ENCODE data around the gene LY6G6F. TPM values are rescaled to one million over a fixed set of nuclear protein-coding genes. Genes with fewer than 3 reads are reported as not detected.

LY6G6F gene
- total RNA-seq, 4 donors from 2014 or later, result not detected

Small RNAs within 50 kb of the gene (small RNA-seq; reads per million reads assigned to genes)
- 0 reads per million in 3 donors for gene LY6G6D
- gene MIR4646, result 0 to 0.17 (median 0) reads per million in 3 donors
- 0 reads per million in 3 donors for gene RF00019
- 0 reads per million in 3 donors for gene RNU6-850P

Other genes starting within 250 kb of the LY6G6F start
- gene MICB, start 208.7 kb upstream of the LY6G6F start, total RNA-seq, result 1 to 10 TPM in 2 of 4 donors, under 1 TPM in 2; 0.46 to 2.9 (median 1.7) TPM
- gene MCCD1, start 177.9 kb upstream of the LY6G6F start, total RNA-seq, result not detected
- gene DDX39B, start 164.9 kb upstream of the LY6G6F start, total RNA-seq, result 100 to 1,000 TPM; 186 to 257 (median 213) TPM
- gene ATP6V1G2, start 160.3 kb upstream of the LY6G6F start, total RNA-seq, result 1 to 10 TPM; 2.0 to 5.0 (median 2.2) TPM
- 10 to 100 TPM; 24.4 to 42.6 (median 29.6) TPM for gene NFKBIL1, start 159.3 kb upstream of the LY6G6F start, total RNA-seq
- not detected for gene LTA, start 134.6 kb upstream of the LY6G6F start, total RNA-seq
- gene TNF, start 131.3 kb upstream of the LY6G6F start, total RNA-seq, result 1 to 10 TPM in 1 of 4 donors, under 1 TPM in 1, not detected in 2; 0.17 to 1.5 TPM
- 1 to 10 TPM in 1 of 4 donors, under 1 TPM in 1, not detected in 2; 0.57 to 1.5 TPM for gene LTB, start 124.4 kb upstream of the LY6G6F start, total RNA-seq
- 1 to 10 TPM; 1.9 to 9.3 (median 6.8) TPM for gene LST1, start 120.6 kb upstream of the LY6G6F start, total RNA-seq
- not detected for gene NCR3, start 113.9 kb upstream of the LY6G6F start, total RNA-seq
- 10 to 100 TPM in 3 of 4 donors, 1 to 10 TPM in 1; 9.4 to 41.9 (median 14.4) TPM for gene AIF1, start 91.6 kb upstream of the LY6G6F start, total RNA-seq
- 100 to 1,000 TPM in 2 of 4 donors, 10 to 100 TPM in 2; 68.8 to 138 (median 89.2) TPM for gene PRRC2A, start 86.2 kb upstream of the LY6G6F start, total RNA-seq
- gene BAG6, start 54.2 kb upstream of the LY6G6F start, total RNA-seq, result 100 to 1,000 TPM; 173 to 283 (median 217) TPM
- 1 to 10 TPM; 1.5 to 3.3 (median 2.0) TPM for gene APOM, start 51.0 kb upstream of the LY6G6F start, total RNA-seq
- 10 to 100 TPM; 24.5 to 39.6 (median 34.0) TPM for gene C6orf47, start 46.1 kb upstream of the LY6G6F start, total RNA-seq
- gene GPANK1, start 41.9 kb upstream of the LY6G6F start, total RNA-seq, result 10 to 100 TPM; 15.8 to 21.0 (median 19.4) TPM
- 100 to 1,000 TPM; 132 to 188 (median 153) TPM for gene CSNK2B, start 40.8 kb upstream of the LY6G6F start, total RNA-seq
- 1 to 10 TPM; 2.9 to 4.0 (median 3.2) TPM for gene LY6G5B, start 36.9 kb upstream of the LY6G6F start, total RNA-seq
- gene LY6G5C, start 25.8 kb upstream of the LY6G6F start, total RNA-seq, result 1 to 10 TPM in 2 of 4 donors, not detected in 2; 2.0 to 2.9 TPM
- gene ABHD16A, start 3.5 kb upstream of the LY6G6F start, total RNA-seq, result 10 to 100 TPM; 44.9 to 57.9 (median 52.8) TPM
- not detected for gene LY6G6D, start 8.5 kb downstream of the LY6G6F start, total RNA-seq
- gene LY6G6C, start 14.9 kb downstream of the LY6G6F start, total RNA-seq, result not detected
- gene MPIG6B, start 16.5 kb downstream of the LY6G6F start, total RNA-seq, result not detected
- gene DDAH2, start 22.4 kb downstream of the LY6G6F start, total RNA-seq, result 100 to 1,000 TPM in 2 of 4 donors, 10 to 100 TPM in 2; 78.1 to 119 (median 100) TPM
- 100 to 1,000 TPM; 208 to 379 (median 290) TPM for gene CLIC1, start 29.7 kb downstream of the LY6G6F start, total RNA-seq
- 1 to 10 TPM; 4.0 to 6.4 (median 4.5) TPM for gene MSH5, start 33.1 kb downstream of the LY6G6F start, total RNA-seq
- under 1 TPM in 1 of 4 donors, not detected in 3; 0.83 TPM for gene SAPCD1, start 55.8 kb downstream of the LY6G6F start, total RNA-seq
- under 1 TPM in 3 of 4 donors, not detected in 1; 0.40 to 0.50 (median 0.45) TPM for gene VWA7, start 70.5 kb downstream of the LY6G6F start, total RNA-seq
- 10 to 100 TPM; 25.0 to 53.2 (median 34.8) TPM for gene VARS1, start 88.9 kb downstream of the LY6G6F start, total RNA-seq
- gene LSM2, start 100.1 kb downstream of the LY6G6F start, total RNA-seq, result 10 to 100 TPM; 24.2 to 41.5 (median 32.9) TPM
- gene HSPA1L, start 108.4 kb downstream of the LY6G6F start, total RNA-seq, result 1 to 10 TPM; 1.2 to 3.7 (median 2.6) TPM
- 100 to 1,000 TPM; 235 to 451 (median 370) TPM for gene HSPA1A, start 108.7 kb downstream of the LY6G6F start, total RNA-seq
- gene HSPA1B, start 120.9 kb downstream of the LY6G6F start, total RNA-seq, result 100 to 1,000 TPM; 120 to 315 (median 274) TPM
- gene NEU1, start 156.0 kb downstream of the LY6G6F start, total RNA-seq, result 10 to 100 TPM; 24.9 to 39.6 (median 34.9) TPM
- gene SLC44A4, start 172.1 kb downstream of the LY6G6F start, total RNA-seq, result under 1 TPM in 2 of 4 donors, not detected in 2; 0.19 to 0.80 TPM
- gene EHMT2, start 190.8 kb downstream of the LY6G6F start, total RNA-seq, result 10 to 100 TPM; 25.7 to 48.4 (median 38.1) TPM
- gene ZBTB12, start 195.2 kb downstream of the LY6G6F start, total RNA-seq, result 1 to 10 TPM in 3 of 4 donors, under 1 TPM in 1; 0.66 to 2.5 (median 1.6) TPM
- 10 to 100 TPM in 3 of 4 donors, 1 to 10 TPM in 1; 10.0 to 15.4 (median 12.6) TPM for gene C2, start 220.9 kb downstream of the LY6G6F start, total RNA-seq
- gene CFB, start 239.2 kb downstream of the LY6G6F start, total RNA-seq, result 10 to 100 TPM; 11.6 to 28.7 (median 12.7) TPM

All from esophagus muscularis mucosa (tissue), 4 donors.